Prostate gland (tissue), 2 donors: ENCODE data around the gene FOXR2. TPM values are rescaled to one million over a fixed set of nuclear protein-coding genes. Genes with fewer than 3 reads are reported as not detected.

Experiments
- DNase-seq: peaks from one replicate; pipeline ENCODE4 v3.0.0-alpha.2; 2019; ENCODE audit warnings: low spot score
- H3K27ac ChIP-seq, 2 donors: fragments of 200-600 bp; sonication (generic); 2 replicates each; pipeline ENCODE4 v1.5.1; 2017 to 2019
- H3K27me3 ChIP-seq: fragments of 200-600 bp; sonication (generic); replicated peaks from 2 replicates; pipeline ENCODE4 v1.5.1; 2019; ENCODE audit not compliant: insufficient read depth
- H3K36me3 ChIP-seq, 2 donors: fragments of 200-600 bp; sonication (generic); 1 replicate in 1 of 2; 2 replicates in 1 of 2; pipeline versions ENCODE4 v1.5.1 to v1.8.1; 2017 to 2019
- H3K4me1 ChIP-seq: fragments of 200-600 bp; sonication (generic); replicated peaks from 2 replicates; pipeline ENCODE4 v1.5.1; 2019
- H3K4me3 ChIP-seq, 2 donors: fragments of 200-600 bp; sonication (generic); 2 replicates each; pipeline ENCODE4 v1.5.1; 2017 to 2019
- H3K9me3 ChIP-seq: fragments of 200-600 bp; sonication (generic); 2 replicates; pipeline ENCODE4 v1.5.1; 2017
- POLR2A ChIP-seq: fragments of 450-650 bp; IDR thresholded peaks from one replicate; pipeline ENCODE4 v1.6.1; 2016; ENCODE audit warnings: antibody characterized with exemption, mild to moderate bottlenecking
- POLR2AphosphoS5 ChIP-seq: sonication (generic); formaldehyde crosslinking; IDR thresholded peaks from one replicate; pipeline ENCODE4 v1.6.1; 2017; ENCODE audit warnings: antibody characterized with exemption
- WGBS: methylation state at CpG from one replicate; pipeline ENCODE4 v1.1.5; 2018; 5-methylcytosine and 5-hydroxymethylcytosine counted together
- intact Hi-C: fragments of 100-400 bp; cut with DNase I; formaldehyde crosslinking; loops from one replicate; pipeline ENCODE4 v1.14.2; 2022
- small RNA-seq, 2 donors: library from RNA; depleted of rRNA; stranded (forward); fragments of <200 nt; gene quantifications; one replicate each; pipeline ENCODE3, GENCODE V24; 2016
- total RNA-seq, 2 donors: library from RNA; depleted of rRNA; stranded (reverse); fragments of >200 nt; gene quantifications; one replicate each; pipeline ENCODE4 v1.1.0, GENCODE V29; 2016
- TF ChIP-seq, protein P1 (sequence below), 4 experiments: fragments of 200-600 bp in 2 of 4; fragments of 450-650 bp in 2 of 4; sonication (generic) in 2 of 4; IDR thresholded peaks; 1 replicate in 3 of 4; 2 replicates in 1 of 4; pipeline ENCODE4 v1.5.1; 2016 to 2019; ENCODE audit warnings: antibody characterized with exemption in 4 of 4, mild to moderate bottlenecking in 2 of 4, moderate library complexity in 2 of 4

Gene FOXR2
- total RNA-seq, 2 donors from 2014 or later: 1.2 TPM; not detected in 1

GRCh38 chrX:55640854-55641253, 17.7 kb downstream of the FOXR2 start:
- 30% methylated on average over 4 of the region's 4 CpGs for WGBS
- no peak overlapping the region for H3K4me3 ChIP-seq
- peak; percentile 9 for DNase-seq
- H3K36me3 ChIP-seq: no peaks in the 10 kb centered on the region
- no peaks in the 10 kb centered on the region for H3K4me1 ChIP-seq
- intact Hi-C loops: no loop called here
- TF ChIP-seq, protein P1, sequence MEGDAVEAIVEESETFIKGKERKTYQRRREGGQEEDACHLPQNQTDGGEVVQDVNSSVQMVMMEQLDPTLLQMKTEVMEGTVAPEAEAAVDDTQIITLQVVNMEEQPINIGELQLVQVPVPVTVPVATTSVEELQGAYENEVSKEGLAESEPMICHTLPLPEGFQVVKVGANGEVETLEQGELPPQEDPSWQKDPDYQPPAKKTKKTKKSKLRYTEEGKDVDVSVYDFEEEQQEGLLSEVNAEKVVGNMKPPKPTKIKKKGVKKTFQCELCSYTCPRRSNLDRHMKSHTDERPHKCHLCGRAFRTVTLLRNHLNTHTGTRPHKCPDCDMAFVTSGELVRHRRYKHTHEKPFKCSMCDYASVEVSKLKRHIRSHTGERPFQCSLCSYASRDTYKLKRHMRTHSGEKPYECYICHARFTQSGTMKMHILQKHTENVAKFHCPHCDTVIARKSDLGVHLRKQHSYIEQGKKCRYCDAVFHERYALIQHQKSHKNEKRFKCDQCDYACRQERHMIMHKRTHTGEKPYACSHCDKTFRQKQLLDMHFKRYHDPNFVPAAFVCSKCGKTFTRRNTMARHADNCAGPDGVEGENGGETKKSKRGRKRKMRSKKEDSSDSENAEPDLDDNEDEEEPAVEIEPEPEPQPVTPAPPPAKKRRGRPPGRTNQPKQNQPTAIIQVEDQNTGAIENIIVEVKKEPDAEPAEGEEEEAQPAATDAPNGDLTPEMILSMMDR (IDR thresholded peaks at IDR 0.05): no peak
- TF ChIP-seq POLR2AphosphoS5 (no peak), POLR2A (no peak)
- no peaks in the 10 kb centered on the region for H3K27me3 ChIP-seq
- no peak overlapping the region for H3K27ac ChIP-seq
- H3K9me3 ChIP-seq: no peaks in the 10 kb centered on the region

- H3K27me3 ChIP-seq: no peaks in the 10 kb centered on the region
- H3K9me3 ChIP-seq: no peaks in the 10 kb centered on the region
- no peaks in the 10 kb centered on the region for H3K4me1 ChIP-seq
- 92% methylated on average over 5 of the region's 5 CpGs for WGBS
- H3K27ac ChIP-seq: no peak overlapping the region
- no peak for DNase-seq
- intact Hi-C loops: no loop called here
- no peak for TF ChIP-seq POLR2AphosphoS5
- TF ChIP-seq, protein P1 (IDR thresholded peaks at IDR 0.05): no peak
- TF ChIP-seq POLR2A: no peak
- no peaks in the 10 kb centered on the region for H3K36me3 ChIP-seq
- no peak overlapping the region for H3K4me3 ChIP-seq
Observed at GRCh38 chrX:55648434-55648833, 25.2 kb downstream of the FOXR2 start.

DNA sequence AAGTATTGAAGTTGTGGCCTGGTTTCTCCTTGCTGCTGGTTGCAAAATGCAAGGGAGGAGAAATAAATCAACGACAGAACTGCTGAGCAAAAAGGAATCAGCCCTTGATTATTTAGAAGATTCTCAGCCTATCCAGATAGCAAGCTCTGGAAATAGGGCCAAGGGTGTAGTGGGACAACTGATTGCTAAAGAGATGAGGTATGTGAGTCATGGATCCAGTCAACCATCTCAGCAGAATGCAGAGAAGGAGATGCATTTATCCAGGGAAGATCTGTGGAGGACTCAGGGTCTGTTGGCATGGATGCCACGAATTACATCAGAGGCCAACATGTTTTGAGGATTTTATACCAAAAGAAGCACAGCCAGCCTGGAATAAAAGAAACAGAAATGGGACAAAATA, 36.7 kb downstream of the FOXR2 start:
- WGBS: 39% methylated on average over 2 of the region's 2 CpGs
- H3K27me3 ChIP-seq: no peaks in the 10 kb centered on the region
- intact Hi-C loops: no loop called here
- DNase-seq: no peak
- H3K36me3 ChIP-seq: no peaks in the 10 kb centered on the region
- no peak overlapping the region for H3K27ac ChIP-seq
- H3K4me3 ChIP-seq: no peak overlapping the region
- TF ChIP-seq POLR2A: no peak
- TF ChIP-seq POLR2AphosphoS5: no peak
- H3K9me3 ChIP-seq: no peaks in the 10 kb centered on the region
- H3K4me1 ChIP-seq: no peaks in the 10 kb centered on the region

DNA sequence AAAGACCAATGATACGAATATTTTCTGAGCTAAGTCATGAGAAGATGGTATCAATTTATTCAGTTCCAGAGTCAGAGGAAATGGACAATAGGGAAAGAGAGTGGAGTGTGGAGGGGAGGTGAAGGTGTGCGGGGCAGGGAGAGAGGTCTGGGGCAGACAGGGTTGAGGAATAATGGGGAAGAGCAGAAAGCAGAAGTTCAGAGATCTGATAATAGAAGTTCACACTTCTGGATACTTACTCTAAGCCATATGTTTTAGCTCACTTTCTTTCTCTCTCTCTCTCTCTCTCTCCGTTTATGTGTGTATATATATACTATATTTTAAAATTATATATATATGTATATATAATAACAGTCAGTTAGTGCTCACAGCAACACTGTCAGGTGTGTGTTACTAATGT, 40.4 kb downstream of the FOXR2 start:
- TF ChIP-seq, protein P1 (IDR thresholded peaks at IDR 0.05): no peak
- TF ChIP-seq POLR2A (no peak), POLR2AphosphoS5 (no peak)
- H3K36me3 ChIP-seq: no peaks in the 10 kb centered on the region
- H3K27ac ChIP-seq: no peak overlapping the region
- no peaks in the 10 kb centered on the region for H3K27me3 ChIP-seq
- no peak overlapping the region for H3K4me3 ChIP-seq
- intact Hi-C loops: no loop called here
- H3K4me1 ChIP-seq: no peaks in the 10 kb centered on the region
- H3K9me3 ChIP-seq: no peaks in the 10 kb centered on the region
- DNase-seq: no peak
- WGBS: 89% methylated on average over 3 of the region's 3 CpGs

GRCh38 chrX:55668084-55668483, 44.9 kb downstream of the FOXR2 start:
- H3K9me3 ChIP-seq: no peaks in the 10 kb centered on the region
- intact Hi-C loops: no loop called here
- WGBS: 88% methylated on average over 1 of the region's 1 CpG

More at GRCh38 chrX:55668084-55668483, 44.9 kb downstream of the FOXR2 start:
- Histone ChIP-seq H3K27ac (no peak overlapping the region), H3K36me3 (no peaks in the 10 kb centered on the region), H3K27me3 (no peaks in the 10 kb centered on the region), H3K4me3 (no peak overlapping the region), H3K4me1 (no peaks in the 10 kb centered on the region)
- TF ChIP-seq, protein P1 (IDR thresholded peaks at IDR 0.05): no peak
- no peak for DNase-seq

Small RNA genes within 50 kb of the gene (small RNA-seq; reads per million reads assigned to genes)
- gene RF00019: 0 reads per million in 2 donors

Other genes with a start within 250 kb of the FOXR2 start
- gene MAGEH1, start 171.3 kb upstream of the FOXR2 start, total RNA-seq: 10 to 100 TPM; 38.3 to 97.9 TPM
- 1 to 10 TPM; 1.0 to 8.5 TPM for gene USP51, start 133.6 kb upstream of the FOXR2 start, total RNA-seq
- gene RRAGB, start 94.3 kb downstream of the FOXR2 start, total RNA-seq: 10 to 100 TPM; 24.0 to 27.6 TPM